ENCODE data around the gene SEMA4D.

Gene SEMA4D

GRCh38 chr9:89444274-89444673, 53.6 kb downstream of the SEMA4D start:
- Histone ChIP-seq H3K4ac (ENCODE audit: low read depth, low read length) (no peak overlapping the region), H2BK120ac (ENCODE audit: low read depth, low read length) (no peak overlapping the region), H3K56ac (ENCODE audit: low read length) (no peak overlapping the region), H3K9ac (ENCODE audit: low read length) (no peak overlapping the region), H3K4me1 (ENCODE audit: control insufficient read depth, low read depth, low read length) (no peaks in the 10 kb centered on the region), H3K18ac (ENCODE audit: low read length) (no peak overlapping the region), H3K27me3 (ENCODE audit: insufficient read depth, low read length, poor library complexity) (no peaks in the 10 kb centered on the region), H2AK5ac (ENCODE audit: low read length) (no peak overlapping the region), H3K23ac (ENCODE audit: low read length) (no peak overlapping the region), H3K79me2 (ENCODE audit: control insufficient read depth, insufficient read depth, low read length) (no peaks in the 10 kb centered on the region), H2BK5ac (ENCODE audit: low read length) (no peak overlapping the region), H4K5ac (ENCODE audit: low read length) (no peak overlapping the region), H3K36me3 (ENCODE audit: control insufficient read depth, insufficient read depth, low read length) (no peaks in the 10 kb centered on the region), H3K4me3 (ENCODE audit: low read length) (no peak overlapping the region), H2BK15ac (replicated peaks; ENCODE audit: low read depth) (no peak overlapping the region), H3K4me2 (ENCODE audit: low read length) (no peak overlapping the region), H3K27ac (ENCODE audit: low read depth, low read length) (no peak overlapping the region), H4K8ac (ENCODE audit: low read depth, low read length) (no peak overlapping the region), H3K79me1 (ENCODE audit: low read length) (no peaks in the 10 kb centered on the region)
- no peak for DNase-seq
- no CpG with 5 or more reads among the region's 9 CpGs for WGBS (ENCODE audit: extremely low coverage, insufficient coverage, low lambda C conversion rate)

GRCh38 chr9:89442981-89443814, 54.7 kb downstream of the SEMA4D start:
- no peak overlapping the region for H2BK5ac ChIP-seq (ENCODE audit: low read length)
- no peak overlapping the region for H3K4ac ChIP-seq (ENCODE audit: low read depth, low read length)
- H3K56ac ChIP-seq (ENCODE audit: low read length): no peak overlapping the region
- no peak overlapping the region for H3K27ac ChIP-seq (ENCODE audit: low read depth, low read length)
- H3K27me3 ChIP-seq (ENCODE audit: insufficient read depth, low read length, poor library complexity): no peaks in the 10 kb centered on the region
- no peak overlapping the region for H2AK5ac ChIP-seq (ENCODE audit: low read length)
- H4K5ac ChIP-seq (ENCODE audit: low read length): no peak overlapping the region
- H3K18ac ChIP-seq (ENCODE audit: low read length): no peak overlapping the region
- H3K79me2 ChIP-seq (ENCODE audit: control insufficient read depth, insufficient read depth, low read length): no peaks in the 10 kb centered on the region
- no peak overlapping the region for H3K4me2 ChIP-seq (ENCODE audit: low read length)
- H3K79me1 ChIP-seq (ENCODE audit: low read length): no peaks in the 10 kb centered on the region
- no peak for DNase-seq
- no peak overlapping the region for H3K9ac ChIP-seq (ENCODE audit: low read length)
- no peak overlapping the region for H2BK120ac ChIP-seq (ENCODE audit: low read depth, low read length)
- no CpG with 5 or more reads among the region's 22 CpGs for WGBS (ENCODE audit: extremely low coverage, insufficient coverage, low lambda C conversion rate)
- H2BK15ac ChIP-seq (replicated peaks; ENCODE audit: low read depth): no peak overlapping the region
- H3K23ac ChIP-seq (ENCODE audit: low read length): no peak overlapping the region
- H4K8ac ChIP-seq (ENCODE audit: low read depth, low read length): no peak overlapping the region
- H3K36me3 ChIP-seq (ENCODE audit: control insufficient read depth, insufficient read depth, low read length): no peaks in the 10 kb centered on the region
- H3K4me1 ChIP-seq (ENCODE audit: control insufficient read depth, low read depth, low read length): no peaks in the 10 kb centered on the region
- H3K4me3 ChIP-seq (ENCODE audit: low read length): no peak overlapping the region

GRCh38 chr9:89442501-89442978, 55.4 kb downstream of the SEMA4D start:
- Histone ChIP-seq H3K4ac (ENCODE audit: low read depth, low read length) (no peak overlapping the region), H3K9ac (ENCODE audit: low read length) (no peak overlapping the region), H3K4me2 (ENCODE audit: low read length) (no peak overlapping the region), H2BK120ac (ENCODE audit: low read depth, low read length) (no peak overlapping the region), H3K4me1 (ENCODE audit: control insufficient read depth, low read depth, low read length) (no peaks in the 10 kb centered on the region), H4K5ac (ENCODE audit: low read length) (no peak overlapping the region), H3K23ac (ENCODE audit: low read length) (no peak overlapping the region), H3K27me3 (ENCODE audit: insufficient read depth, low read length, poor library complexity) (no peaks in the 10 kb centered on the region), H2AK5ac (ENCODE audit: low read length) (no peak overlapping the region), H3K4me3 (ENCODE audit: low read length) (no peak overlapping the region), H3K36me3 (ENCODE audit: control insufficient read depth, insufficient read depth, low read length) (no peaks in the 10 kb centered on the region), H2BK15ac (replicated peaks; ENCODE audit: low read depth) (no peak overlapping the region), H3K79me1 (ENCODE audit: low read length) (no peaks in the 10 kb centered on the region), H3K56ac (ENCODE audit: low read length) (no peak overlapping the region), H2BK5ac (ENCODE audit: low read length) (no peak overlapping the region), H3K18ac (ENCODE audit: low read length) (no peak overlapping the region), H3K27ac (ENCODE audit: low read depth, low read length) (no peak overlapping the region), H3K79me2 (ENCODE audit: control insufficient read depth, insufficient read depth, low read length) (no peaks in the 10 kb centered on the region), H4K8ac (ENCODE audit: low read depth, low read length) (no peak overlapping the region)
- WGBS (ENCODE audit: extremely low coverage, insufficient coverage, low lambda C conversion rate): no CpG with 5 or more reads among the region's 9 CpGs
- DNase-seq: no peak

GRCh38 chr9:89441986-89442385, 55.9 kb downstream of the SEMA4D start:
- Histone ChIP-seq H3K4me2 (ENCODE audit: low read length) (no peak overlapping the region), H3K27me3 (ENCODE audit: insufficient read depth, low read length, poor library complexity) (no peaks in the 10 kb centered on the region), H2BK5ac (ENCODE audit: low read length) (no peak overlapping the region), H3K27ac (ENCODE audit: low read depth, low read length) (no peak overlapping the region), H2BK120ac (ENCODE audit: low read depth, low read length) (no peak overlapping the region), H3K18ac (ENCODE audit: low read length) (no peak overlapping the region), H3K56ac (ENCODE audit: low read length) (no peak overlapping the region), H2AK5ac (ENCODE audit: low read length) (no peak overlapping the region), H4K8ac (ENCODE audit: low read depth, low read length) (no peak overlapping the region), H2BK15ac (replicated peaks; ENCODE audit: low read depth) (no peak overlapping the region), H3K79me1 (ENCODE audit: low read length) (no peaks in the 10 kb centered on the region), H3K4me3 (ENCODE audit: low read length) (no peak overlapping the region), H3K23ac (ENCODE audit: low read length) (no peak overlapping the region), H3K9ac (ENCODE audit: low read length) (no peak overlapping the region), H3K4me1 (ENCODE audit: control insufficient read depth, low read depth, low read length) (no peaks in the 10 kb centered on the region), H3K36me3 (ENCODE audit: control insufficient read depth, insufficient read depth, low read length) (no peaks in the 10 kb centered on the region), H3K79me2 (ENCODE audit: control insufficient read depth, insufficient read depth, low read length) (no peaks in the 10 kb centered on the region), H4K5ac (ENCODE audit: low read length) (no peak overlapping the region), H3K4ac (ENCODE audit: low read depth, low read length) (no peak overlapping the region)
- WGBS (ENCODE audit: extremely low coverage, insufficient coverage, low lambda C conversion rate): no CpG with 5 or more reads among the region's 8 CpGs
- no peak for DNase-seq

DNA sequence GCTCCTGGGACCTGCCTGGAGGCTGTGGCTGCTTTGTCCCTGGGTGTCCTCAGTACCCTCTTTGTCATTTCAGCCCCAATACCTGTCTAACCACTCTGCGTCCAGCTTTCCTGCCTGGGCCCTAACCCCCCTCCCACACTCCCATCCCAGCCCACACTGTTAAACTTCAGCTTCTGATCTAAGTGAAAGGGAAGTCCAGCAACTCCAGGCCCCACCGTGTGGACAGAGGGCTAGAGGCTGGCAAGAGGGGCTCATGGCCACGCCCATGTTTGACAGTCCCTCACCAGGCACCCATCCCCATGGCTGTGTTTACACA, 56.3 kb downstream of the SEMA4D start:
- H4K8ac ChIP-seq (ENCODE audit: low read depth, low read length): no peak overlapping the region

More for the DNA sequence above, 56.3 kb downstream of the SEMA4D start:
- no CpG with 5 or more reads among the region's 3 CpGs for WGBS (ENCODE audit: extremely low coverage, insufficient coverage, low lambda C conversion rate)
- H3K27me3 ChIP-seq (ENCODE audit: insufficient read depth, low read length, poor library complexity): no peaks in the 10 kb centered on the region
- no peak overlapping the region for H3K27ac ChIP-seq (ENCODE audit: low read depth, low read length)
- H3K18ac ChIP-seq (ENCODE audit: low read length): no peak overlapping the region
- no peaks in the 10 kb centered on the region for H3K79me1 ChIP-seq (ENCODE audit: low read length)
- no peak overlapping the region for H2BK15ac ChIP-seq (replicated peaks; ENCODE audit: low read depth)
- no peak overlapping the region for H3K23ac ChIP-seq (ENCODE audit: low read length)
- no peak overlapping the region for H3K9ac ChIP-seq (ENCODE audit: low read length)
- no peaks in the 10 kb centered on the region for H3K36me3 ChIP-seq (ENCODE audit: control insufficient read depth, insufficient read depth, low read length)
- H2BK120ac ChIP-seq (ENCODE audit: low read depth, low read length): no peak overlapping the region
- H3K4me2 ChIP-seq (ENCODE audit: low read length): no peak overlapping the region
- no peak overlapping the region for H2BK5ac ChIP-seq (ENCODE audit: low read length)
- H4K5ac ChIP-seq (ENCODE audit: low read length): no peak overlapping the region
- H3K4me3 ChIP-seq (ENCODE audit: low read length): no peak overlapping the region
- H3K4me1 ChIP-seq (ENCODE audit: control insufficient read depth, low read depth, low read length): no peaks in the 10 kb centered on the region
- no peak overlapping the region for H2AK5ac ChIP-seq (ENCODE audit: low read length)
- no peak overlapping the region for H3K4ac ChIP-seq (ENCODE audit: low read depth, low read length)
- H3K56ac ChIP-seq (ENCODE audit: low read length): no peak overlapping the region
- no peaks in the 10 kb centered on the region for H3K79me2 ChIP-seq (ENCODE audit: control insufficient read depth, insufficient read depth, low read length)
- DNase-seq: no peak

Data from mesendoderm (in vitro differentiated cells).